IMR-90 (cell line): ENCODE data around the gene ABCG4.

Source experiments
- BHLHE40 ChIP-seq: fragments of 150-350 bp; IDR thresholded peaks from 2 replicates; pipeline ENCODE4 v1.6.1; 2016; ENCODE audit warnings: mild to moderate bottlenecking, low read depth, low read length
- CEBPB ChIP-seq: IDR thresholded peaks from 2 replicates; pipeline ENCODE4 v1.6.1; 2012; ENCODE audit warnings: low read depth, low read length, improper control_type of control experiment
- MAFK ChIP-seq: IDR thresholded peaks from 2 replicates; pipeline ENCODE4 v1.6.1; 2012; ENCODE audit warnings: low read depth, low read length, improper control_type of control experiment
- MAZ ChIP-seq: IDR thresholded peaks from 2 replicates; pipeline ENCODE4 v1.6.1; 2012; ENCODE audit warnings: low read depth, mild to moderate bottlenecking, low read length, improper control_type of control experiment, moderate library complexity, borderline replicate concordance
- MXI1 ChIP-seq: IDR thresholded peaks from 2 replicates; pipeline ENCODE4 v1.6.1; 2012; ENCODE audit warnings: low read depth, mild to moderate bottlenecking, low read length, moderate library complexity, borderline replicate concordance
- POLR2A ChIP-seq: IDR thresholded peaks from 2 replicates; pipeline ENCODE4 v1.6.1; 2012; ENCODE audit warnings: mild to moderate bottlenecking, low read depth, low read length
- RAD21 ChIP-seq: IDR thresholded peaks from 2 replicates; pipeline ENCODE4 v1.6.1; 2012; ENCODE audit warnings: low read length, improper control_type of control experiment
- RCOR1 ChIP-seq: IDR thresholded peaks from 2 replicates; pipeline ENCODE4 v1.6.1; 2012; ENCODE audit warnings: mild to moderate bottlenecking, low read length, improper control_type of control experiment; ENCODE audit not compliant: insufficient replicate concordance
- RFX5 ChIP-seq: IDR thresholded peaks from 2 replicates; pipeline ENCODE4 v1.8.0; 2012; ENCODE audit warnings: low read depth, mild to moderate bottlenecking, low read length, moderate library complexity
- SMC3 ChIP-seq: fragments of 150-350 bp; IDR thresholded peaks from 2 replicates; pipeline ENCODE4 v1.6.1; 2016; ENCODE audit warnings: low read depth, mild to moderate bottlenecking, antibody characterized with exemption, low read length, moderate library complexity
- TF ChIP-seq, protein P1 (sequence below): conservative IDR thresholded peaks from 2 replicates; pipeline ENCODE4 v1.5.1; 2012; ENCODE audit warnings: mild to moderate bottlenecking, low read depth, low read length, improper control_type of control experiment
- TF ChIP-seq, protein P2 (sequence below): fragments of 150-350 bp; IDR thresholded peaks from 2 replicates; pipeline ENCODE4 v1.6.1; 2017; ENCODE audit warnings: mild to moderate bottlenecking, antibody characterized with exemption, low read length, low read depth

DNA sequence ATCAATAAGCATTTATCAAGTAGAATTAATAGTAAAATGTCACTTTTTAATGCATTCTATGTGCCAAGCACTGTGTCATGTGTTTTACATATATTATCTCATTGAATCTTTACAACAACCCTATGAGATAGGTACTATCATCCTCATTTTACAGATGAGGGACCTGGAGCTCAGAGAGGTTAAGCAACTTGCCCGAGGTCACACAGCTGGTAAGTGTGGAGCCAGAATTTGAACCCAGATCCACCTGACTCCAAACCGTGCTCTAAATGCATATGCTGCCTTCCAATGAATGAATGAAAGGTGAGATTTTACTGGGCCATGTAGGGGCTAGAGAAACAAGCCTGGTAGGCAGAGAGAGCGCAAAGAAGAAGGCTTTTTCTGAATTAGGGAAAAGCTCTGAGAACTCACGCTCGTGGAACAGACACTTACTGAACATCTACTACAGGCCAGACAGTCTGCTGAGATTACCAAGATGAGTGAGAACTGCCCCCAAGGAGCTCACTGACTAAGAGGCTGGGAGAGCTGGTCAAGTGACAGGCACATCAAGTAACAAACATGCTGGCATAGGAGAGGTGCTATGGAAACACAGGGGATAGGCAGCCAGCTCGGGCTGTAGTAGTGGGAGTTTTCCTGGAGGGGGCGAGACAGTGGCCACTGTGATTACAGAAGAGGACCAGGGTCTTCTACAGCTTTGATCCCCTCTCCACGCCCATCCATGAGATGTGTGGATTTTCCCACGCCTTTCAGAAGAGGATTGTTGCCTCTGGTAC lies 4.4 kb downstream of the ABCG4 start:
- TF ChIP-seq, protein P1, sequence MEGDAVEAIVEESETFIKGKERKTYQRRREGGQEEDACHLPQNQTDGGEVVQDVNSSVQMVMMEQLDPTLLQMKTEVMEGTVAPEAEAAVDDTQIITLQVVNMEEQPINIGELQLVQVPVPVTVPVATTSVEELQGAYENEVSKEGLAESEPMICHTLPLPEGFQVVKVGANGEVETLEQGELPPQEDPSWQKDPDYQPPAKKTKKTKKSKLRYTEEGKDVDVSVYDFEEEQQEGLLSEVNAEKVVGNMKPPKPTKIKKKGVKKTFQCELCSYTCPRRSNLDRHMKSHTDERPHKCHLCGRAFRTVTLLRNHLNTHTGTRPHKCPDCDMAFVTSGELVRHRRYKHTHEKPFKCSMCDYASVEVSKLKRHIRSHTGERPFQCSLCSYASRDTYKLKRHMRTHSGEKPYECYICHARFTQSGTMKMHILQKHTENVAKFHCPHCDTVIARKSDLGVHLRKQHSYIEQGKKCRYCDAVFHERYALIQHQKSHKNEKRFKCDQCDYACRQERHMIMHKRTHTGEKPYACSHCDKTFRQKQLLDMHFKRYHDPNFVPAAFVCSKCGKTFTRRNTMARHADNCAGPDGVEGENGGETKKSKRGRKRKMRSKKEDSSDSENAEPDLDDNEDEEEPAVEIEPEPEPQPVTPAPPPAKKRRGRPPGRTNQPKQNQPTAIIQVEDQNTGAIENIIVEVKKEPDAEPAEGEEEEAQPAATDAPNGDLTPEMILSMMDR, result 0 out of 2 replicates have a peak, but pooled peaks have one; percentile 4
- TF ChIP-seq MAZ, result no peak
- no peak for TF ChIP-seq CEBPB
- TF ChIP-seq RCOR1, result no peak
- TF ChIP-seq MAFK, result no peak
- TF ChIP-seq BHLHE40, result no peak
- no peak for TF ChIP-seq POLR2A
- TF ChIP-seq, protein P2, sequence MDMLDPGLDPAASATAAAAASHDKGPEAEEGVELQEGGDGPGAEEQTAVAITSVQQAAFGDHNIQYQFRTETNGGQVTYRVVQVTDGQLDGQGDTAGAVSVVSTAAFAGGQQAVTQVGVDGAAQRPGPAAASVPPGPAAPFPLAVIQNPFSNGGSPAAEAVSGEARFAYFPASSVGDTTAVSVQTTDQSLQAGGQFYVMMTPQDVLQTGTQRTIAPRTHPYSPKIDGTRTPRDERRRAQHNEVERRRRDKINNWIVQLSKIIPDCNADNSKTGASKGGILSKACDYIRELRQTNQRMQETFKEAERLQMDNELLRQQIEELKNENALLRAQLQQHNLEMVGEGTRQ, result no peak
- TF ChIP-seq RFX5, result no peak
- TF ChIP-seq RAD21, result no peak
- no peak for TF ChIP-seq MXI1
- TF ChIP-seq SMC3, result no peak
